Panc1 (cell line): Measurements from ENCODE around the gene RNF182. TPM values are rescaled to one million over a fixed set of nuclear protein-coding genes. Genes with fewer than 3 reads are reported as not detected.

Experiments
- ATAC-seq: fragments of 200-7000 bp; cut with Tn5 transposase; 2 replicates; pipeline ENCODE4 v1.9.1; 2020; ENCODE audit warnings: mild to moderate bottlenecking, moderate library complexity
- BruUV-seq: library from RNA; stranded (reverse); fragments of 400-500 nt; replicated peaks from 2 replicates; lab custom pipeline; 2021; lab: Mats Ljungman, UMichigan
- CTCF ChIA-PET: fragments of 300-600 bp; sonication (Branson Sonifier 250); formaldehyde crosslinking; loops from one replicate; lab custom pipeline; 2022; ENCODE audit warnings: antibody characterized with exemption; lab: Charles Lee
- POLR2A ChIA-PET: fragments of 300-600 bp; sonication (Branson Sonifier 250); formaldehyde crosslinking; loops from one replicate; lab custom pipeline; 2022; ENCODE audit warnings: antibody characterized with exemption; lab: Charles Lee
- DNase-seq: peaks from one replicate; pipeline ENCODE4 v3.0.0-alpha.2; 2010; ENCODE audit warnings: low read depth, low spot score
- H3K27ac ChIP-seq: 2 replicates; pipeline ENCODE4 v1.5.1; 2011; ENCODE audit warnings: mild to moderate bottlenecking, low read length, inconsistent platforms
- H3K27me3 ChIP-seq: fragments of 200-500 bp; sonication (Bioruptor generic); 2 replicates; pipeline ENCODE4 v1.6.0; 2014; ENCODE audit warnings: low read length, inconsistent platforms; ENCODE audit not compliant: control insufficient read depth, insufficient read depth
- H3K36me3 ChIP-seq: fragments of 200-500 bp; sonication (Bioruptor generic); 2 replicates; pipeline ENCODE4 v1.5.1; 2014; ENCODE audit warnings: inconsistent platforms, mild to moderate bottlenecking, low read length, moderate library complexity; ENCODE audit not compliant: control insufficient read depth, insufficient read depth
- H3K4me1 ChIP-seq: 2 replicates; pipeline ENCODE4 v1.5.1; 2011; ENCODE audit warnings: inconsistent platforms, mild to moderate bottlenecking, low read length, moderate library complexity; ENCODE audit not compliant: control insufficient read depth, insufficient read depth
- H3K4me3 ChIP-seq, 2 experiments: 2 replicates each; pipeline ENCODE4 v1.5.1; 2011 to 2012; ENCODE audit warnings: low read depth in 2 of 2, low read length in 2 of 2, mild to moderate bottlenecking in 2 of 2, inconsistent platforms in 1 of 2, moderate library complexity in 1 of 2
- H3K9me3 ChIP-seq: fragments of 200-500 bp; sonication (Bioruptor generic); 2 replicates; pipeline ENCODE4 v1.5.1; 2014; ENCODE audit warnings: low read depth, mild to moderate bottlenecking, inconsistent platforms, low read length, moderate library complexity; ENCODE audit not compliant: control insufficient read depth, insufficient read depth
- POLR2AphosphoS5 ChIP-seq: IDR thresholded peaks from 2 replicates; pipeline ENCODE4 v1.6.1; 2012; ENCODE audit warnings: mild to moderate bottlenecking, low read depth, low read length, moderate library complexity
- SIN3A ChIP-seq: IDR thresholded peaks from 2 replicates; pipeline ENCODE4 v1.6.1; 2012; ENCODE audit warnings: low read depth, mild to moderate bottlenecking, low read length, moderate library complexity, borderline replicate concordance; ENCODE audit not compliant: insufficient read depth
- TCF7L2 ChIP-seq: IDR thresholded peaks from 2 replicates; pipeline ENCODE4 v1.6.1; 2011; ENCODE audit warnings: mild to moderate bottlenecking, low read depth, low read length, inconsistent platforms
- in situ Hi-C: cut with HindIII; loops from 2 replicates; pipeline ENCODE4 v1.10.0; 2016; ENCODE audit warnings: low sequenced_read_pairs, low pct_unique_long_range_greater_than_20kb
- intact Hi-C: fragments of 100-400 bp; cut with micrococcal nuclease; formaldehyde crosslinking; loops from one replicate; pipeline ENCODE4 v1.10.0; 2022; ENCODE audit not compliant: unreplicated experiment
- total RNA-seq: library from RNA; stranded (reverse); gene quantifications from one replicate; pipeline ENCODE4 v1.2.1, GENCODE V29; 2021; ENCODE audit not compliant: unreplicated experiment
- TF ChIP-seq, protein P1 (sequence below), 2 experiments: IDR thresholded peaks; 2 replicates each; pipeline ENCODE4 v1.6.1; 2011 to 2012; ENCODE audit warnings: low read depth in 2 of 2, control low read depth in 1 of 2, low read length in 1 of 2, mild to moderate bottlenecking in 1 of 2, moderate library complexity in 1 of 2; ENCODE audit not compliant: insufficient read depth in 1 of 2
- TF ChIP-seq, protein P2 (sequence below): fragments of 450-650 bp; IDR thresholded peaks from 2 replicates; pipeline ENCODE4 v1.5.1; 2017; ENCODE audit warnings: mild to moderate bottlenecking

Gene RNF182
- total RNA-seq, 1 experiment from 2014 or later = 22.2 TPM

DNA sequence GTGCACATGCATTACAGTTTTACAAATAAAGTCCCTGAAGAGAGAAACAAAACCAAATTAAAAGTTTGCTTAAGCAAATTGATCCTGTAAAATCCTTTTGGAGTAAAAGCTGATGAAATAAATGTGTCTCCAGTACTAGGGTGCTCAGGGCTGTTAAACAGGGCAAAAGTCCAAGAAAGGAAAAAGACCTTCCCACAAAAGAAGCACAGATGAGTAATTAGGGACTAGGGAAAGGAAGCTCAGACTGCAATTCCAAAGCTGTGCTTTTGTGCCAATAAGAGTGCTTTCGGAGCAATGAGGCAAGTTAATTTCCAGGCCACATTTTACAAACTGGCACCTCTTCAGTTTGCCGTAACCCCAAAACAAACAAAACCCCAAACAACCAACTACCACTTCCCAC is 10.4 kb upstream of the RNF182 start:
- no peak overlapping the region for H3K4me3 ChIP-seq
- DNase-seq (no peak), ATAC-seq (no peak)
- ChIA-PET CTCF (no interaction called here), POLR2A (no interaction called here)
- H3K27me3 ChIP-seq = no peaks in the 10 kb centered on the region
- no TSS peak for BruUV-seq
- in situ Hi-C loops = no loop called here
- no peaks in the 10 kb centered on the region for H3K4me1 ChIP-seq
- TF ChIP-seq POLR2AphosphoS5 (no peak), TCF7L2 (no peak), SIN3A (no peak)
- TF ChIP-seq, protein P1, sequence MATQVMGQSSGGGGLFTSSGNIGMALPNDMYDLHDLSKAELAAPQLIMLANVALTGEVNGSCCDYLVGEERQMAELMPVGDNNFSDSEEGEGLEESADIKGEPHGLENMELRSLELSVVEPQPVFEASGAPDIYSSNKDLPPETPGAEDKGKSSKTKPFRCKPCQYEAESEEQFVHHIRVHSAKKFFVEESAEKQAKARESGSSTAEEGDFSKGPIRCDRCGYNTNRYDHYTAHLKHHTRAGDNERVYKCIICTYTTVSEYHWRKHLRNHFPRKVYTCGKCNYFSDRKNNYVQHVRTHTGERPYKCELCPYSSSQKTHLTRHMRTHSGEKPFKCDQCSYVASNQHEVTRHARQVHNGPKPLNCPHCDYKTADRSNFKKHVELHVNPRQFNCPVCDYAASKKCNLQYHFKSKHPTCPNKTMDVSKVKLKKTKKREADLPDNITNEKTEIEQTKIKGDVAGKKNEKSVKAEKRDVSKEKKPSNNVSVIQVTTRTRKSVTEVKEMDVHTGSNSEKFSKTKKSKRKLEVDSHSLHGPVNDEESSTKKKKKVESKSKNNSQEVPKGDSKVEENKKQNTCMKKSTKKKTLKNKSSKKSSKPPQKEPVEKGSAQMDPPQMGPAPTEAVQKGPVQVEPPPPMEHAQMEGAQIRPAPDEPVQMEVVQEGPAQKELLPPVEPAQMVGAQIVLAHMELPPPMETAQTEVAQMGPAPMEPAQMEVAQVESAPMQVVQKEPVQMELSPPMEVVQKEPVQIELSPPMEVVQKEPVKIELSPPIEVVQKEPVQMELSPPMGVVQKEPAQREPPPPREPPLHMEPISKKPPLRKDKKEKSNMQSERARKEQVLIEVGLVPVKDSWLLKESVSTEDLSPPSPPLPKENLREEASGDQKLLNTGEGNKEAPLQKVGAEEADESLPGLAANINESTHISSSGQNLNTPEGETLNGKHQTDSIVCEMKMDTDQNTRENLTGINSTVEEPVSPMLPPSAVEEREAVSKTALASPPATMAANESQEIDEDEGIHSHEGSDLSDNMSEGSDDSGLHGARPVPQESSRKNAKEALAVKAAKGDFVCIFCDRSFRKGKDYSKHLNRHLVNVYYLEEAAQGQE (IDR thresholded peaks at IDR 0.05; ENCODE audit: insufficient read depth in 1 of 2, low read depth in 2 of 2, low read length in 1 of 2) = no peak
- TF ChIP-seq, protein P2, sequence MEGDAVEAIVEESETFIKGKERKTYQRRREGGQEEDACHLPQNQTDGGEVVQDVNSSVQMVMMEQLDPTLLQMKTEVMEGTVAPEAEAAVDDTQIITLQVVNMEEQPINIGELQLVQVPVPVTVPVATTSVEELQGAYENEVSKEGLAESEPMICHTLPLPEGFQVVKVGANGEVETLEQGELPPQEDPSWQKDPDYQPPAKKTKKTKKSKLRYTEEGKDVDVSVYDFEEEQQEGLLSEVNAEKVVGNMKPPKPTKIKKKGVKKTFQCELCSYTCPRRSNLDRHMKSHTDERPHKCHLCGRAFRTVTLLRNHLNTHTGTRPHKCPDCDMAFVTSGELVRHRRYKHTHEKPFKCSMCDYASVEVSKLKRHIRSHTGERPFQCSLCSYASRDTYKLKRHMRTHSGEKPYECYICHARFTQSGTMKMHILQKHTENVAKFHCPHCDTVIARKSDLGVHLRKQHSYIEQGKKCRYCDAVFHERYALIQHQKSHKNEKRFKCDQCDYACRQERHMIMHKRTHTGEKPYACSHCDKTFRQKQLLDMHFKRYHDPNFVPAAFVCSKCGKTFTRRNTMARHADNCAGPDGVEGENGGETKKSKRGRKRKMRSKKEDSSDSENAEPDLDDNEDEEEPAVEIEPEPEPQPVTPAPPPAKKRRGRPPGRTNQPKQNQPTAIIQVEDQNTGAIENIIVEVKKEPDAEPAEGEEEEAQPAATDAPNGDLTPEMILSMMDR = no peak
- intact Hi-C loops = no loop called here
- no peaks in the 10 kb centered on the region for H3K9me3 ChIP-seq
- H3K36me3 ChIP-seq = no peaks in the 10 kb centered on the region
- H3K27ac ChIP-seq = no peak overlapping the region

- Histone ChIP-seq H3K27ac (no peak overlapping the region), H3K4me1 (no peaks in the 10 kb centered on the region), H3K36me3 (no peaks in the 10 kb centered on the region), H3K4me3 (no peak overlapping the region), H3K9me3 (no peaks in the 10 kb centered on the region), H3K27me3 (no peaks in the 10 kb centered on the region)
- no TSS peak for BruUV-seq
- DNase-seq (no peak), ATAC-seq (no peak)
- intact Hi-C loops = no loop called here
- in situ Hi-C loops = no loop called here
- ChIA-PET POLR2A (no interaction called here), CTCF (no interaction called here)
- TF ChIP-seq, protein P2 = no peak
- TF ChIP-seq, protein P1 (IDR thresholded peaks at IDR 0.05; ENCODE audit: insufficient read depth in 1 of 2, low read depth in 2 of 2, low read length in 1 of 2) = no peak
- TF ChIP-seq SIN3A = no peak
- TF ChIP-seq POLR2AphosphoS5 = no peak
- no peak for TF ChIP-seq TCF7L2
Measured at GRCh38 chr6:13915561-13916229, 9.1 kb upstream of the RNF182 start.
